Activated CD4-positive, alpha-beta T cell treated with anti-CD3 and anti-CD28 coated beads, Interleukin-2, amount 50 U/mL, for 1 hour (primary cell): ENCODE measurements around the gene DNLZ.

Experiments
- DNase-seq: peaks from one replicate; pipeline ENCODE4 v3.0.0-alpha.2; 2020

Gene DNLZ

DNA sequence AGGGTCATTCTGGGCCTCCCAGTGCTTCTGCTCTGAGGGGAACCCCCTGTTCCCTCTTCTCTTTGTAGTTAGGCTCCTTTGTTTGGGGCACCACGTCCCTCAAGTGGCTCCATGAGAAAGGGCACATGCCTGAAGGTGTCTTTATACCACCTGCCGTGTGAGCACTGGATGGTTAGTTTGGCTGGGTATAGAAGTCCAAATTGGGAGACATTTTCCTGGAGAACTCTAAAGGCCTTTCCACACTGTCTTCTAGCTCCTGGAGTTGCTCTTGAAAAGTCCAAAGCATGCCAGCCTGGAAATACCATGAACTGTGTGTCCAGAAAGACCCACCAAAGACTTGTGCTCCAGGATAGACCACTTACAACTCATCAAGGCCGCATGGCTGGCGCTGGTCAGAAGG lies 48.6 kb downstream of the DNLZ start:
- DNase-seq = no peak

DNA sequence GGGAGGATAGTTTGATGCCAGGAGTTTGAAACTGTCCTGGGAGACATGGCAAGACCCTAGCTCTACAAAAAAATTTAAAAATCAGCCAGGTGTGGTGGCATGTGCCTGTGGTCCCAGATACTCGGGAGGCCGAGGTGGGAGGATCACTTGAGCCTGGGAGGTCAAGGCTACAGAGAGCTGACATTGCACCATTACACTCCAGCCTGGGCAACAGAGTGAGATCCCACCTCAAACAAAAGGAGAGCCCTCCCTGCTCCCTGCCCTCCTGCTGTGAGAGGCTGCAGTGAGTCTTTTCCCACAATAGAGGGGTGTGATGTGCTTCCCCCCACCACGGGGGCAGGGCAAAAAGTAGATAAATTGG lies 49.5 kb downstream of the DNLZ start:
- no peak for DNase-seq

DNA sequence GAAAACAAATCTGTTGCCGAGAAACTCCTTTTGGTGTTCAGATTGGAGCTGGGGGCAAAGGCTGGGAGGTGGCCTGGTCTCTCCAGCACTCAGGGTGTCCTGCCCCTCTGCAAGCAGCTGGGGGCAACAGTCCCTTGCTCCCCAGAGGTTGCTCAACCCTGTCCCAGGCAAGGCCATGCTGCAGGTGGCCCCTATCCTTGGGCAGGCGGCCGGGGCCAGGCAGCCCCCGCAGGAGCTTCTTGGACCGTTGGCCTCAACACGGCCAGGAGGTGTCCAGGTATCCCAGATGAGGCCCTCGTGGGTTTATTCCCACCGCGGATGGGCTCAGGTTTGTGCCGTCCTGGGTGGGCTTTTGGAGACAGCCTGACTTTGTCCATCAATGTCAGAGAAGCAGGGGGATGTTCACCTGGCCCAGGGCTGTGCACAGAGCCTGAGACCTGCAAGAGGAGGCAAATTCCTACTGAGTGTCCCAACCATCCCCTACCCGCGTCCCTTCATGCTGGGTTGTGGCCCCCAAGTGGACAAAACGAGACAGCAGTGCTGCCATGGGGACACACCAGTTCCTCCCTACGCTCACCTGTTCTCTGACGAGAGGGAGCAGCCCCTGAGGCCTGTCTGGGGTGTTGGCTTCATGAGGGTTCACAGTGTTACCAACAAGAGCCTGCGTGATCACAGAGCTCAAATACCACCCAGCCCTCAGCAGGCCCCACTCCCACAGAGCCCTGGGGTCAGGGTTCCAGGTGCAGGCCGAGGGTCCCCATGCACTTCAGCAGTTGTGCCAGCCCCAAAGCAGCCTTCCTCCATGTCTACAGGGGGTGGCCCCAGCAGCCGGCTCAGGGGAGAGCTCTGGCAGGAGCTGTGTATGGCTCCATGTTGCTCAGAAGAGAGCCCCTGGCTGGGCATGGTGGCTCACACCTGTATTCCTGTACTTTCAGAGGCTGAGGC lies 50.2 kb downstream of the DNLZ start:
- no peak for DNase-seq

DNA sequence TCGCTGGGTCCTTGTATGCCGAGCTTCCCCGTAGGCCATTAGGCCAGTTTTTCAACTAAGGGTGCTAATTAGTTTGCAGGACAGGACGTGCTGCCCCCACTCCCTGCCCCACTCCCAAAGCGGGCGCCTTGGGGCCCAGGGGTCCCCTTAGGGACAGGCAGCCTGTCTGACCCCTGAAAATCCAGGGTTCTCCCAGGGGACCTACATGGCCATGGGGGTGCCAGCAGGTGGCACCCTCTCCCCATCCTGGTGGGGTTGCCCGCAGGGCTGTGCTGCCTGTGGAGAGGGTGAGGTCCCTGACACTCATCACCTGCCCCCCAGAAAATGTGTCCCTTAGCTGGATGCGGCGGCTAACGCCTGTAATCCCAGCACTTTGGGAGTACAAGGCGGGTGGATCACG lies 51.1 kb downstream of the DNLZ start:
- DNase-seq = peak; percentile 39

DNA sequence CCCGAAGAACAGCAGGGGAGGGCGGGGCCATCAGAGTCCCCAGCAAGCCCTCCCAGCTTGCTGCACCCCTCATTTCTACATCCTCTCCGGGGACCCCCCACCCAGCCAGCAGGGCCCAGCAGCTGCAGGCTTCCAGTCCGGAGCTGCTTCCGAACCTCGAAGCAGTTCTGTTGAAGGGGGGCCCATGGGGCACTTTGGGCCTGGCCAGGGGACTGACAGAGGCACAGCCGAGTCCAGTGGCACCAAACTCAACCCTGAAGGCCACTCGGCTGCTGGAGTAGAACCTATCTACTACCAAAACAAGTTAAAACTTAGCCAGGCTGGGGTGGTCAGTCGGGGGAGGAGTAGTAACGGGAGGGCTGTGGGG lies 51.6 kb downstream of the DNLZ start:
- DNase-seq = no peak

DNA sequence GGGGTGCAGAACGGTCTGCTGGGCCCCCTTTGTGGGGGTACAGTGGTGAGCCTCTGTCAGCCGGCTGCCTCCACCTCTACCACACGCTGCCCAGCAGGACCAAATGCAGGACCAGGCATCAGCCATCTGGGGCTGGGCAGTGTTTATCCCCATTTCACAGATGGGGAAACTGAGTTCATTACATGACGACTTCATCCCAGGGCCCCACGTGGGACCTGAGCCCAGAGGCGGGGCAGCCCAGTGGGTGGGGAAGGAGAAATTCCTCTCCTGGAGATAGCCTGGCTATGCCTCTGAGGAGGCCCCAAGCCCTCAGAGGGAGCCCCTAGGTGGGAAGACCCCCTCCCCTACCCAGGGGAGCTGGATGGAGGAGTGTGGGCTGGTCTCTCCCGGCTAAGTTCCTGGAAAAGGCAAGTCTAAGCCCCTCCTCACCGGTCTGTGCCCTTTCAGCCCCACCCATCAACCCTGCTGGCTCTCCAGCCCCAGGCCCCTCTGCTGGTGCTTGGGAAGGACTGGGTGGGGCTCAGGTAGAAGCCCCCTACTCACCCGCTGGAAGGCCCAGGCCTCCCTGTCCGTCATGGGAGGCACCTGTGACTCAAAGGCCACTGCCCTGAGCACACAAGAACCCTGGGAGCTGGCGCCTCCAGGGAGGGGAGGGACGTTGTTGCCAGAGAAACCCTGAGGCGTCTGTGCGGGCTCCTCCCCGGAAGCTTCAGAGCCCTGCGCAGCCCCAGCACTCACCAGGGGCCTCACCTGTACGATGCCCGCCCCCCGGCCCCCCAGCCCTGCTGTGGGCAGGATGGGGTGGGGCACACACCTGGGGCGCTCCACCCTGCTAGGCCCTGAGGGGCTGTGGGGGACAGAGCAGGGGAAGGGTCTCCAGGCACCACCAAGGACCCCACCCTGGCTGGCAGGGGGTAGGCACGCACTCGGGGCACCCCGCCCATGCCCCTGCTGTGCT lies 52.2 kb downstream of the DNLZ start:
- no peak for DNase-seq

DNA sequence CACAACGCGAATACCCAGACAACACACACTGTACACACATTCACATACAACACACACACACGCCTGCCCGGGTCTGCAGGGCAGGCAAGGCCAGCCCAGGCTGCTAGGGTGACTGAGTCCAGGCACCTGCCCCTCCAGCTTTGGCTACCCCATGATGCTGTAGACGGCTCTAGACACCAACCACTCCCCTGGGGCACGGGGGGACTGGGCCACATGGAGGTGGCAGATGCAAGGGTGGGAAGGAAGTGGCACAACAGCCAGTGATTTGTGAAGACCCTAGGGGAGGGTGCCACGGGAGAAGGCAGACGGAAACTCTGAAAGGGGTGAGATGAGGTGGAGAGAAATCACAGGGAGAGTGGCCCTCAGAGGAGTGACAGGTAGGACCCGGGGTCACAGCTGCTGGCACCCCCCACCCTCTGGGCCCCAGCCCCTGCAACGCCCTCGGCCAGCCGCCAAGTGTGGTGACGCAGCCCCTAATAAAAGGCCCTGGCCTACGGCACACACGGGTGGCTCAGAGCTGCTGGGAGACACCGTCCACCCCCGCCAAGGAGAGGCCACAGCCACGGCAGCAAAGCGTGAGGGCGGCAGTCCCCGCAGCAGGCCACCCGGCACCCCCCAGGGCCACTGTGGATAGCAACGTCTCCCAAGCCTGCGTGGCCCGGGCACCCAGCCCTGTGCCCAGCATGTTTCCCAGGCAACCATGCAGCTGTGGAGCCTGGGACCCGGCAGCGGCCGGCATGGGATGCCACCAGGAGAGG lies 53.1 kb downstream of the DNLZ start:
- no peak for DNase-seq

DNA sequence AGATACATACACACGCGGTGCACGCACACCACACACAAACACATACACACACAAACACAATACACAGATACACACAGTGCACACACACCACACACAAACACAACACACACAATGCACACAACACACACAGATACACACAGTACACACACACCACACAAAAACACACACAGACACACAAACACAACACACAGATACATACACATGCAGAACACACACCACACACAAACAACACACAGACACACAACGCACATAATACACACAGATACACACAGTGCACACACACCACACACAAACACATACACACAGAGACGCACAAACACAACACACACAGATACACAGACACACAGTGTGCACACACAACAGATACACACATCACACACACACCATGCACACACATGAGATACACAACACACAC lies 53.7 kb downstream of the DNLZ start:
- no peak for DNase-seq
